Measurements from ENCODE around the gene SH3GLB2.

DNA sequence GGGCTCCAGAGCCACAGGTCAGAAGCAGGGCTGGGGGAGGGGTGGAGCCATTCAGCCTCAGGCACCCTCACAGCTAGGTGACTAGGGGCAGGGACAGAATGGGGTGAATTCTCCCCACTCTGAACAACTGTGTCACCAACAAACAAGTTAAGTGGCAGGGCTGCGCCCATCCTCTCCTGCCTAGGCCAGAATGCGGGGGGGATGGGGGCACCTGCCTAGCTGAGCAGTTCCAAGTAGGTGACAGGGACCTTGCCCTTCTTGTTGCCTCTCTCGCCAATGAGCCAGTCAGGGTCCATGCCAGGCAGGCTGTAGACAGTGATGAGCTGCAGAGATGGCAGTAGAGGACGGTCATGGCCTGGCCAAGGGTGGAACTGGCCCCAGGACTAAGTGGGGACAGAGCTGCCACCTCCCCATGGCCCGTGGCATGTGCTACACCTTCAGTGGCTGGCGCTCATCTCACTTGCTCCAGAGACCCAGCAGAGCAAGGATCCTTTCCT is 19.6 kb downstream of the SH3GLB2 start:
- TF ChIP-seq, protein P1, sequence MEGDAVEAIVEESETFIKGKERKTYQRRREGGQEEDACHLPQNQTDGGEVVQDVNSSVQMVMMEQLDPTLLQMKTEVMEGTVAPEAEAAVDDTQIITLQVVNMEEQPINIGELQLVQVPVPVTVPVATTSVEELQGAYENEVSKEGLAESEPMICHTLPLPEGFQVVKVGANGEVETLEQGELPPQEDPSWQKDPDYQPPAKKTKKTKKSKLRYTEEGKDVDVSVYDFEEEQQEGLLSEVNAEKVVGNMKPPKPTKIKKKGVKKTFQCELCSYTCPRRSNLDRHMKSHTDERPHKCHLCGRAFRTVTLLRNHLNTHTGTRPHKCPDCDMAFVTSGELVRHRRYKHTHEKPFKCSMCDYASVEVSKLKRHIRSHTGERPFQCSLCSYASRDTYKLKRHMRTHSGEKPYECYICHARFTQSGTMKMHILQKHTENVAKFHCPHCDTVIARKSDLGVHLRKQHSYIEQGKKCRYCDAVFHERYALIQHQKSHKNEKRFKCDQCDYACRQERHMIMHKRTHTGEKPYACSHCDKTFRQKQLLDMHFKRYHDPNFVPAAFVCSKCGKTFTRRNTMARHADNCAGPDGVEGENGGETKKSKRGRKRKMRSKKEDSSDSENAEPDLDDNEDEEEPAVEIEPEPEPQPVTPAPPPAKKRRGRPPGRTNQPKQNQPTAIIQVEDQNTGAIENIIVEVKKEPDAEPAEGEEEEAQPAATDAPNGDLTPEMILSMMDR (IDR thresholded peaks at IDR 0.05; ENCODE audit: insufficient read depth, low read length) = no peak
- TF ChIP-seq POLR2AphosphoS5 (IDR thresholded peaks at IDR 0.05; ENCODE audit: low read depth) = no peak
- TF ChIP-seq, protein P2, sequence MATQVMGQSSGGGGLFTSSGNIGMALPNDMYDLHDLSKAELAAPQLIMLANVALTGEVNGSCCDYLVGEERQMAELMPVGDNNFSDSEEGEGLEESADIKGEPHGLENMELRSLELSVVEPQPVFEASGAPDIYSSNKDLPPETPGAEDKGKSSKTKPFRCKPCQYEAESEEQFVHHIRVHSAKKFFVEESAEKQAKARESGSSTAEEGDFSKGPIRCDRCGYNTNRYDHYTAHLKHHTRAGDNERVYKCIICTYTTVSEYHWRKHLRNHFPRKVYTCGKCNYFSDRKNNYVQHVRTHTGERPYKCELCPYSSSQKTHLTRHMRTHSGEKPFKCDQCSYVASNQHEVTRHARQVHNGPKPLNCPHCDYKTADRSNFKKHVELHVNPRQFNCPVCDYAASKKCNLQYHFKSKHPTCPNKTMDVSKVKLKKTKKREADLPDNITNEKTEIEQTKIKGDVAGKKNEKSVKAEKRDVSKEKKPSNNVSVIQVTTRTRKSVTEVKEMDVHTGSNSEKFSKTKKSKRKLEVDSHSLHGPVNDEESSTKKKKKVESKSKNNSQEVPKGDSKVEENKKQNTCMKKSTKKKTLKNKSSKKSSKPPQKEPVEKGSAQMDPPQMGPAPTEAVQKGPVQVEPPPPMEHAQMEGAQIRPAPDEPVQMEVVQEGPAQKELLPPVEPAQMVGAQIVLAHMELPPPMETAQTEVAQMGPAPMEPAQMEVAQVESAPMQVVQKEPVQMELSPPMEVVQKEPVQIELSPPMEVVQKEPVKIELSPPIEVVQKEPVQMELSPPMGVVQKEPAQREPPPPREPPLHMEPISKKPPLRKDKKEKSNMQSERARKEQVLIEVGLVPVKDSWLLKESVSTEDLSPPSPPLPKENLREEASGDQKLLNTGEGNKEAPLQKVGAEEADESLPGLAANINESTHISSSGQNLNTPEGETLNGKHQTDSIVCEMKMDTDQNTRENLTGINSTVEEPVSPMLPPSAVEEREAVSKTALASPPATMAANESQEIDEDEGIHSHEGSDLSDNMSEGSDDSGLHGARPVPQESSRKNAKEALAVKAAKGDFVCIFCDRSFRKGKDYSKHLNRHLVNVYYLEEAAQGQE (IDR thresholded peaks at IDR 0.05; ENCODE audit: insufficient replicate concordance, low read depth) = no peak
- TF ChIP-seq GABPA (IDR thresholded peaks at IDR 0.05; ENCODE audit: low read depth) = no peak

Measured in HL-60 (cell line).